Stimulated activated CD4-positive, alpha-beta T cell treated with anti-CD3 and anti-CD28 coated beads, Interleukin-4, amount 100 ng/mL, for 1 hour (primary cell): ENCODE results near the gene ZC3H11A.
"Not testable (repeated sequence)": the region's sequence is repeated elsewhere in the genome, so short reads cannot be mapped to it uniquely, and the experiment has no call there.

ENCODE experiments used
- DNase-seq: peaks from one replicate; pipeline ENCODE4 v3.0.0-alpha.2; 2020

The ZC3H11A gene

GRCh38 chr1:203795441-203796235 is at the start of gene ZC3H11A, which contains the start of gene ZBED6:
Gene ZC3H11A (plus strand): TSS chr1:203795623. CDS start chr1:203817071, 21,448 bp downstream.
Gene ZBED6 (plus strand): TSS chr1:203795623. CDS start chr1:203797523, 1,900 bp downstream.
- DNase-seq = peak; percentile 98

- DNase-seq = no peak
Observed at GRCh38 chr1:203746281-203746680, 49.1 kb upstream of the ZC3H11A start.

DNA sequence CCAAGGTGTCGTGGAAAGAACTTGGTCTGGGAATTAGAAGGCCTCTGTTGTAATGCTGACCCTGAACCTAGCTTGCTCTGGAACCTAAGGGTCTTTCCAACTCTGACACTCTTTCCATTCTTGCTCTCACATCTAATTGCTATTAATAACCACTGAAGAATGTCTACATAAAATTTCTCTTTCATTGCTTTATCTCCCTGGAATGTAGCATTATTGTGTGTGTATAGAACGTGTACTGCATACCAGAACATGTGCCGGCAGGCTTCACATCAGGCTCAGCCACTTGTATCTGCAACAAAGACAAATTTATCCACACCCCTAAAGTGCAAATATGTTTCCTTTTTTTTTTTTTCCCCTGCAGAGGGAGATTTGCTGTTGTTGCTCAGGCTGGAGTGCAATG is 44.4 kb upstream of the ZC3H11A start:
- DNase-seq = no peak

- not testable (repeated sequence) for DNase-seq
Observed at GRCh38 chr1:203751618-203752361, 43.6 kb upstream of the ZC3H11A start.

DNA sequence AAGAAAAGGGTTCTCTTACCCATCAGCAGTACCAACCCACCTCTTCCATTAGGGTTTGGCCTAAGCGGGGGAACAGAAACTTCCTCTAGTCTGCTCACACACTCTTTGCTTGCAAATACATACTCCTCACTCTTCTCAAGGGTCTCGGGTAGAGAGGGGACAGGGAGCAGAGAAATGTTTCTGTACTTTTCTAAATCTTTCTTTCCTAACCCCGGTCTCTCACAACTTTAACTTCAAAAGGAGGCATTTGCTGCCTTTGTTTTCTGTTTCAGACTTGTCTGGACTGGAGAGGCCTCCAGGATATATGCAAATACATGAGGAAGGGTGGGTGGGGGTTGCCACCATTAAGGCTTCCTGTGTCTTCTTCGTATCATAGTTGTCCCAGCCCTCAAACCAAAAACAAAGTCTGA is 41.0 kb upstream of the ZC3H11A start:
- DNase-seq = no peak

- no peak for DNase-seq
Observed at GRCh38 chr1:203756036-203756435, 39.4 kb upstream of the ZC3H11A start.

GRCh38 chr1:203758749-203759148 is 36.7 kb upstream of the ZC3H11A start:
- DNase-seq = not testable (repeated sequence)

DNA sequence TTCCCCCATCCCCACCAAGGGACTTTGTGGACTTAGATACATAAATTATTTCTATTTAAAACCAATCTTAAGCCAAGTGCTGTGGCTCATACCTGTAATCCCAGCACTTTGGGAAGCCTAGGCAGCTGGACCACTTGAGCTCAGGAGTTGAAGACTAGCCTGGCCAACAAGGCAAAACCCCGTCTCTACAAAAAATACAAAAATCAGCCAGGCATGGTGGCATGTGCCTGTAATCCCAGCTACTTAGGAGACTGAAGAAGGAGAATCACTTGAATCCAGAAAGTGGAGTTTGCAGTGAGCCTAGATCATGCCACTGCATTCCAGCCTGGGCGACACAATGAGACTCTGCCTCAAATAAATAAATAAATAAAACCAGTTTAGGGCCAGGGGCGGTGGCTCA is 34.9 kb upstream of the ZC3H11A start:
- DNase-seq = no peak

- not testable (repeated sequence) for DNase-seq
Observed at GRCh38 chr1:203761958-203762357, 33.5 kb upstream of the ZC3H11A start.

GRCh38 chr1:203763505-203763904 is 31.9 kb upstream of the ZC3H11A start:
- no peak for DNase-seq

- no peak for DNase-seq
Observed at GRCh38 chr1:203764105-203765028, 31.1 kb upstream of the ZC3H11A start.

DNA sequence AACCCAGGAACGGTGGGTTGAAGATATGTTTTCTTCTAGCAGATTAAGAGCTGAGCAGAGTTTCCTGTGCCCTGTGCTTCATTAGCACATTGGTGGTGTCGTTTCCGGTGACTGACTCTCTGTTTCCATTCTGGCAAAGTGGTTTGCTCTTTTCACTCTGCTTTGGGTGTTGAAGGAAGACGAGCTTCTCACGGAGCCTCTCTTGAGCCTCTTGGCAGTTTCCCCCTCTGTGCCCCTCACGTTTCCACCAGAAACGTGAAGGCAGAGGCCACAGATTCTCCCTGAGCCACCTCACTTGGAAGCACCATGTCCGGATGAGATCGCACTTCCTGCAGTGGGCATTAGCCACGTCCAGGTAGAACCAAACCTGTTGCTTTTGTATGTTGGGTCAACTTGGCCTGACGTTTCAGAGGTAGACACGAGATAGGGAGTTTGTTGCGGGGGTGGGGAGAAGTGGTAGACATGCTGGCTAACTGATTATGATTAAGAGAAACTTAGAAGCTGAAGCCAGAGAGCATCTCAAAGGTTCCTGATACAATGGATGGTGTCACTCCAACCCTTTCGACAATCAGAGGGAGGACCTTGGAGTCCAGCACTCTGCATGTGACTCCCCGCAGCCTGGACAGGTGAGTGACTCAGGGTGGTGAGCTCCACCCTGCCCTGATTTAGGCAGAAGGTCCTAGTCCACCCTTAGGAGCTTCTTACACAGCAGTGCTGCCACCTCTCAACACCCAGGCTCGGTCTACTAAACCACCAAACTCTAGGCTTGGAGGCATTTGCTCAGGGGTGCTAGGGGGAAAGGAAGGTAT is 30.2 kb upstream of the ZC3H11A start, which contains the start of gene LAX1:
LAX1 (plus strand) TSS at position 155 of the 809 bp plus-strand sequence; CDS start at position 538, 383 bp downstream.
- peak; percentile 60 for DNase-seq

DNA sequence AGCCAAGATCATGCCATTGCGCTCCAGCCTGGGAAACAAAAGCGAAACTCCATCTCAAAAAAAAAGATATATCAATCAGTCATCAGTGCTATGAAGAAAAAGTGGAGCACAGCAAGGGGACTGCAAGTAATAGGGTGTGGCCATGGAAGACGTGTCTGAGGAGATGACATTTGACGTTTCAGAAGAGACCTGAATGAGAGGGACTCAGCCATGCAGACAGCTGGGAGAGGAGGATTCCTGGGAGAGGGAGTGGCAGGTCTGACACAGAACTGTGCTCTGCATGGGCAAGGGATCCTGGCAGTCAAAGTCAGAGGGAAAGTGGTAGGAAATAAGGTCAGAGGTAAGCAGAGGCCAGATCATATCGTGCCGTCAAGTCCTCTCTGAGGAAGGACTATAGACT is 27.2 kb upstream of the ZC3H11A start:
- no peak for DNase-seq

GRCh38 chr1:203769505-203770343 is 25.7 kb upstream of the ZC3H11A start:
- no peak for DNase-seq

DNA sequence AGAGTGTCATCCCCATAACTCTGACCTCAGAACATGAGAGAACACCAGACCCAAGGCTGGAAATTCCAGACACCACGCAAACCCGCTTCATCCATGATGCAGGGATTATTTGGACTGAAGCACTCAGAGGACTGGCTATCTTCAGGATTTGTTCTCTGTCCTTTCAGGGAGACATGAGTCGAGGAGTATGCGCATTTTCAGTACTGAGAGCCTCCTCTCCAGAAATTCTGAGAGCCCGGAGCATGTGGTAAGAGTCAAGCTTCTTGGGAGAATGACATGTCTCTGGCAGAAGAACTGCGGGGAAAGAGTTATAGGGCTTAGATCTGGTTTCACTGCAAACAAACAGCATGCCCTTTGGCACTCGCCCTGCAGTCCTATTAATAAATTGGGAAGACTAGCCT is 23.5 kb upstream of the ZC3H11A start:
- DNase-seq = no peak

- no peak for DNase-seq
Observed at GRCh38 chr1:203772836-203773235, 22.6 kb upstream of the ZC3H11A start.

GRCh38 chr1:203776636-203777035 is 18.8 kb upstream of the ZC3H11A start:
- DNase-seq = no peak

DNA sequence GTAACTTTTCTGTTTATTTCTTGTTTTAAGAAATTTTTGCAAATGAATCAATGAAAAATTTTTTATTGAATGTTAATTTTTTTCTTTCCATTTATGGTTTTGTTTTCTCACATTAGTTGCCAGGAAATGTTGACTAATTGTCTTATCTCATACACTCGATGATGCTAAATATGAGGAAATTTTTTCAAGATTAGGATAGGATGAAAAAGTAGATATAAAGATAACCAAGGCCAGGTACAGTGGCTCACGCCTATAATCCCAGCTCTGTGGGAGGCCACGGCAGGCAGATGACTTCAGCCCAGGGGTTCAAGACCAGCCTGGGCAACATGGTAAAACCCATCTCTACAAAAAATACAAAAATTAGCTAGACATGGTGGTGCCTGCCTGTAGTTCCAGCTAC is 17.8 kb upstream of the ZC3H11A start:
- DNase-seq = no peak

DNA sequence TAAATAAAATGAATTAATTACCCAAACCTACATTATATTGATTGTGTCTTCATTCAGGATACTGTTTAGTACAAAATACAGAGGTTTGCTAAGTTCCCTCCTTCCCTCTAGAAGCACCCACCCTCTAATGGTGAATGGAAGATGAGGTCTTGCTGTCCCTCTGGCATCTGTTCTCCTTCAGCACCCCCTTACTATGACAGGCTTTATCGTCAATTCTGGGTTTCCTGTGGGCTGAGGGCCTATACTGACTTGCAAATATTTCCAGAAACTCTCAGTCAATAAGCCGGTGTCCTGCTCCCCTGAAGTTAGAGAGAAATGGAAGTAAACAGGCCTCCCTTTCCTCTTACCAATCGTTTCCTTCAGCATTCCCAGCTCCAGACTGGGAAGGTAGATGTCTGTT is 17.3 kb upstream of the ZC3H11A start:
- no peak for DNase-seq

GRCh38 chr1:203778789-203779188 is 16.6 kb upstream of the ZC3H11A start:
- DNase-seq = no peak

DNA sequence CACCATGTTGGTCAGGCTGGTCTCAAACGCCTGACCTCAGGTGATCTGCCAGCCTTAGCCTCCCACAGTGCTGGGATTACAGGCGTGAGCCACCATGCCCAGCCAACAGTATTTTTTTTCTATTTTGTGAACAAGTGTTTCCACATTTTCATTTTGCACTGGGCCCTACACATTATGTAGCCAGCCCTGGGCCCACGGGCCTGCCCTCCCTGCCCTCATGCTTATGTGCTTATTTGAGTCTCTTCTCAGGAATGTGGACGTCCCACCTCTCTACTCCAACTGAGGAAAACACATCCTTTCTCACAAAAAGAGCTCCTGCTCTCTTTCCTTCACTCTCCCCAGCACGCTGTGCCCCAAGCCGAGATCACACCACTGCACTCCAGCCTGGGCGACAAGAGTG is 13.5 kb upstream of the ZC3H11A start:
- no peak for DNase-seq
